ENCODE measurements around the gene TRAF3. TPM values are rescaled to one million over a fixed set of nuclear protein-coding genes. Genes with fewer than 3 reads are reported as not detected.

Gene TRAF3
- polyA plus RNA-seq, 1 of the 3 experiments (the other 2 are of a cell fraction) = 17.9 TPM

- TF ChIP-seq REST (IDR thresholded peaks at IDR 0.05; ENCODE audit: low read depth, low read length) (no peak), YY1 (IDR thresholded peaks at IDR 0.05; ENCODE audit: low read depth) (no peak), TCF12 (IDR thresholded peaks at IDR 0.05) (no peak), RXRA (IDR thresholded peaks at IDR 0.05; ENCODE audit: borderline replicate concordance, low read depth) (no peak)
Measured at GRCh38 chr14:102909462-102909861, 132.2 kb downstream of the TRAF3 start (continued).

GRCh38 chr14:102909911-102910310, 132.7 kb downstream of the TRAF3 start:
- Histone ChIP-seq H3K4me3 (ENCODE audit: low read depth in 2 of 2, low read length in 1 of 2) (no peak overlapping the region), H3K4me2 (no peak overlapping the region), H2AFZ (ENCODE audit: low read depth) (no peak overlapping the region), H3K4me1 (ENCODE audit: control insufficient read depth in 1 of 2, insufficient read depth in 2 of 2, low read depth in 1 of 2, low read length in 1 of 2) (no peaks in the 10 kb centered on the region), H3K9ac (no peak overlapping the region), H3K27ac (ENCODE audit: low read depth in 2 of 2, low read length in 1 of 2) (no peak overlapping the region), H3K79me2 (ENCODE audit: insufficient read depth) (no peaks in the 10 kb centered on the region), H3K9me2 (no peaks in the 10 kb centered on the region), H3F3A (replicated peaks; ENCODE audit: insufficient read depth) (peaks cover 5% of the 10 kb centered on the region), H3K9me3 (no peaks in the 10 kb centered on the region), H3K36me3 (replicated peaks in 1 of 2; ENCODE audit: control insufficient read depth in 1 of 2, insufficient read depth in 2 of 2, low read length in 1 of 2) (peaks cover 13 to 19% of the 10 kb centered on the region in 2 experiments), H4K20me1 (ENCODE audit: insufficient read depth) (no peaks in the 10 kb centered on the region), H3K27me3 (ENCODE audit: insufficient read depth) (no peaks in the 10 kb centered on the region)
- ChIA-PET CTCF (no interaction called here), POLR2A (no interaction called here)
- TF ChIP-seq EP300 (IDR thresholded peaks at IDR 0.05; ENCODE audit: borderline replicate concordance in 1 of 2, low read depth in 1 of 2, low read length in 1 of 2) = no peak
- no peak for TF ChIP-seq TAF1 (IDR thresholded peaks at IDR 0.05; ENCODE audit: borderline replicate concordance, low read depth, low read length)
- no peak for TF ChIP-seq SMC3 (IDR thresholded peaks at IDR 0.05; ENCODE audit: low read depth, low read length)
- TF ChIP-seq MXI1 (IDR thresholded peaks at IDR 0.05; ENCODE audit: low read depth, low read length) = no peak
- TF ChIP-seq YY1 (IDR thresholded peaks at IDR 0.05; ENCODE audit: low read depth) = no peak
- TF ChIP-seq FOSL2 (IDR thresholded peaks at IDR 0.05; ENCODE audit: borderline replicate concordance, low read depth) = no peak
- WGBS (ENCODE audit: low lambda C conversion rate) = 95% methylated on average over 8 of the region's 10 CpGs
- peak; percentile 39 for DNase-seq

GRCh38 chr14:102910442-102910841, 133.2 kb downstream of the TRAF3 start:
- H3K9me2 ChIP-seq = no peaks in the 10 kb centered on the region
- H3K27me3 ChIP-seq (ENCODE audit: insufficient read depth) = no peaks in the 10 kb centered on the region
- ChIA-PET POLR2A (no interaction called here), CTCF (no interaction called here)
- no peaks in the 10 kb centered on the region for H4K20me1 ChIP-seq (ENCODE audit: insufficient read depth)
- no peaks in the 10 kb centered on the region for H3K4me1 ChIP-seq (ENCODE audit: control insufficient read depth in 1 of 2, insufficient read depth in 2 of 2, low read depth in 1 of 2, low read length in 1 of 2)
- H3K4me2 ChIP-seq = no peak overlapping the region
- H3K9me3 ChIP-seq = no peaks in the 10 kb centered on the region
- H2AFZ ChIP-seq (ENCODE audit: low read depth) = no peak overlapping the region
- no peaks in the 10 kb centered on the region for H3K79me2 ChIP-seq (ENCODE audit: insufficient read depth)
- WGBS (ENCODE audit: low lambda C conversion rate) = 96% methylated on average over 21 of the region's 21 CpGs
- H3K4me3 ChIP-seq (ENCODE audit: low read depth in 2 of 2, low read length in 1 of 2) = no peak overlapping the region
- TF ChIP-seq PBX3 (IDR thresholded peaks at IDR 0.05) = no peak
- TF ChIP-seq JUND (IDR thresholded peaks at IDR 0.05) = no peak
- no peak for TF ChIP-seq IRF3 (IDR thresholded peaks at IDR 0.05; ENCODE audit: low read depth, low read length)
- TF ChIP-seq MAX (IDR thresholded peaks at IDR 0.05; ENCODE audit: low read depth) = no peak
- no peak for TF ChIP-seq ELF1 (IDR thresholded peaks at IDR 0.05)
- TF ChIP-seq SIN3A (IDR thresholded peaks at IDR 0.05; ENCODE audit: borderline replicate concordance, low read depth, low read length) = no peak
- TF ChIP-seq USF2 (IDR thresholded peaks at IDR 0.05; ENCODE audit: borderline replicate concordance, low read depth, low read length) = no peak
- TF ChIP-seq POLR2AphosphoS5 (IDR thresholded peaks at IDR 0.05; ENCODE audit: low read depth, low read length) = no peak
- no peak overlapping the region for H3K27ac ChIP-seq (ENCODE audit: low read depth in 2 of 2, low read length in 1 of 2)
- H3K36me3 ChIP-seq (replicated peaks in 1 of 2; ENCODE audit: control insufficient read depth in 1 of 2, insufficient read depth in 2 of 2, low read length in 1 of 2) = peaks cover 11 to 16% of the 10 kb centered on the region in 2 experiments
- peak; percentile 40 for DNase-seq
- H3K9ac ChIP-seq = no peak overlapping the region
- H3F3A ChIP-seq (replicated peaks; ENCODE audit: insufficient read depth) = peaks cover 5% of the 10 kb centered on the region

All from SK-N-SH (cell line).